MCF 10A (cell line): ENCODE measurements around the gene TTC9B. TPM values are rescaled to one million over a fixed set of nuclear protein-coding genes. Genes with fewer than 3 reads are reported as not detected.

Source experiments
- BruUV-seq: library from RNA; stranded (reverse); fragments of 400-500 nt; replicated peaks from 2 replicates; lab custom pipeline; 2021; lab: Mats Ljungman, UMichigan
- CTCF ChIA-PET: fragments of 300-600 bp; sonication (Branson Sonifier 250); formaldehyde crosslinking; extraction: SDS; loops from one replicate; lab custom pipeline; 2021; ENCODE audit warnings: antibody characterized with exemption, inconsistent platforms; lab: Yijun Ruan, JAX
- POLR2A ChIA-PET: fragments of 300-600, 350-650 bp; sonication (Branson Sonifier 250); formaldehyde crosslinking; extraction: SDS; loops from one replicate; lab custom pipeline; 2020; ENCODE audit warnings: antibody characterized with exemption, inconsistent platforms; lab: Yijun Ruan, JAX
- DNase-seq: peaks from one replicate; pipeline ENCODE4 v3.0.0-alpha.2; 2018; ENCODE audit not compliant: unreplicated experiment
- H3K27ac Mint-ChIP-seq: one replicate; pipeline ENCODE4 v1.8.0; 2022; ENCODE audit warnings: mild to moderate bottlenecking, low read depth, mixed read lengths; ENCODE audit not compliant: unreplicated experiment
- H3K27me3 Mint-ChIP-seq: one replicate; pipeline ENCODE4 v1.8.0; 2022; ENCODE audit warnings: mixed read lengths; ENCODE audit not compliant: insufficient read depth, unreplicated experiment
- H3K36me3 Mint-ChIP-seq: one replicate; pipeline ENCODE4 v1.8.0; 2022; ENCODE audit warnings: mild to moderate bottlenecking, moderate library complexity, mixed read lengths; ENCODE audit not compliant: insufficient read depth, unreplicated experiment
- H3K4me1 Mint-ChIP-seq: one replicate; pipeline ENCODE4 v1.8.0; 2022; ENCODE audit warnings: mixed read lengths; ENCODE audit not compliant: insufficient read depth, unreplicated experiment
- H3K4me3 Mint-ChIP-seq: one replicate; pipeline ENCODE4 v1.8.0; 2022; ENCODE audit warnings: mild to moderate bottlenecking, moderate library complexity, mixed read lengths; ENCODE audit not compliant: unreplicated experiment
- H3K9me3 Mint-ChIP-seq: one replicate; pipeline ENCODE4 v1.8.0; 2022; ENCODE audit warnings: mixed read lengths; ENCODE audit not compliant: unreplicated experiment
- intact Hi-C: fragments of 100-400 bp; cut with micrococcal nuclease; formaldehyde crosslinking; loops from 2 replicates; pipeline ENCODE4 v1.14.1; 2022
- total RNA-seq: library from RNA; stranded (reverse); gene quantifications from 2 replicates; pipeline ENCODE4 v1.2.3, GENCODE V29; 2022
- TF ChIP-seq, protein P1 (sequence below): fragments of 200-600 bp; IDR thresholded peaks from one replicate; pipeline ENCODE4 v1.8.0; 2022; ENCODE audit warnings: antibody characterized with exemption, mild to moderate bottlenecking; ENCODE audit not compliant: unreplicated experiment

The TTC9B gene
- total RNA-seq, 1 experiment from 2014 or later, result not detected

DNA sequence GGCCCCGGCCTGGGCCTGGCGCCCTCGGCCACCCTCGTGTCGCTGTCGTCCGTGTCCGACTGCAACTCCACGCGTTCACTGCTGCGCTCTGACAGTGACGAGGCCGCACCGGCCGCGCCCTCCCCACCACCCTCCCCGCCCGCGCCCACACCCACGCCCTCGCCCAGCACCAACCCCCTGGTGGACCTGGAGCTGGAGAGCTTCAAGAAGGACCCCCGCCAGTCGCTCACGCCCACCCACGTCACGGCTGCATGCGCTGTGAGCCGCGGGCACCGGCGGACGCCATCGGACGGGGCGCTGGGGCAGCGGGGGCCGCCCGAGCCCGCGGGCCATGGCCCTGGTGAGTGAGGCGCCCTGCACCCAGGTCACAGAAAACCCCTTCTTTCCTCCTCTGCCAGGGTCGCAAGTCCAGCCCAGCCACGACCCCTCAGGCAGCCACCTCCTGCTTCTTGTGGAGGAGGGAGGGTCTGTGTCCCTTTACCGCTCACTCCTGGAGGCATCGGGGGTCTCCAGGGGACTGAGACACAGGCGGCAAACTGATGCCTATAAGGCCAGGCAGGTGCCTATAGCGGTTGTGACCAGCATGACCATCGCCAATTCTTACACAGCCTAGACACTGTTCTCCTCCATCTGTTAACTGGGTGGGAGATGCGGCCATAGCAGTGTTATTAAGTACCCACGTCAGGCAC is 4.2 kb downstream of the TTC9B start:
- no peak overlapping the region for H3K4me3 Mint-ChIP-seq
- no peak for DNase-seq
- no TSS peak for BruUV-seq
- intact Hi-C loops, result no loop called here
- ChIA-PET POLR2A (no interaction called here), CTCF (interaction anchor here (0.6 kb wide), 2 partner anchors 15 to 388 kb away, joined by 3 to 5 read pairs; no protein-coding TSS in a partner anchor)
- H3K27me3 Mint-ChIP-seq, result peaks cover 15% of the 10 kb centered on the region
- H3K36me3 Mint-ChIP-seq, result peaks cover 18% of the 10 kb centered on the region
- H3K9me3 Mint-ChIP-seq, result no peaks in the 10 kb centered on the region
- H3K27ac Mint-ChIP-seq, result no peak overlapping the region
- peaks cover 9% of the 10 kb centered on the region for H3K4me1 Mint-ChIP-seq
- TF ChIP-seq, protein P1, sequence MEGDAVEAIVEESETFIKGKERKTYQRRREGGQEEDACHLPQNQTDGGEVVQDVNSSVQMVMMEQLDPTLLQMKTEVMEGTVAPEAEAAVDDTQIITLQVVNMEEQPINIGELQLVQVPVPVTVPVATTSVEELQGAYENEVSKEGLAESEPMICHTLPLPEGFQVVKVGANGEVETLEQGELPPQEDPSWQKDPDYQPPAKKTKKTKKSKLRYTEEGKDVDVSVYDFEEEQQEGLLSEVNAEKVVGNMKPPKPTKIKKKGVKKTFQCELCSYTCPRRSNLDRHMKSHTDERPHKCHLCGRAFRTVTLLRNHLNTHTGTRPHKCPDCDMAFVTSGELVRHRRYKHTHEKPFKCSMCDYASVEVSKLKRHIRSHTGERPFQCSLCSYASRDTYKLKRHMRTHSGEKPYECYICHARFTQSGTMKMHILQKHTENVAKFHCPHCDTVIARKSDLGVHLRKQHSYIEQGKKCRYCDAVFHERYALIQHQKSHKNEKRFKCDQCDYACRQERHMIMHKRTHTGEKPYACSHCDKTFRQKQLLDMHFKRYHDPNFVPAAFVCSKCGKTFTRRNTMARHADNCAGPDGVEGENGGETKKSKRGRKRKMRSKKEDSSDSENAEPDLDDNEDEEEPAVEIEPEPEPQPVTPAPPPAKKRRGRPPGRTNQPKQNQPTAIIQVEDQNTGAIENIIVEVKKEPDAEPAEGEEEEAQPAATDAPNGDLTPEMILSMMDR, result no peak

DNA sequence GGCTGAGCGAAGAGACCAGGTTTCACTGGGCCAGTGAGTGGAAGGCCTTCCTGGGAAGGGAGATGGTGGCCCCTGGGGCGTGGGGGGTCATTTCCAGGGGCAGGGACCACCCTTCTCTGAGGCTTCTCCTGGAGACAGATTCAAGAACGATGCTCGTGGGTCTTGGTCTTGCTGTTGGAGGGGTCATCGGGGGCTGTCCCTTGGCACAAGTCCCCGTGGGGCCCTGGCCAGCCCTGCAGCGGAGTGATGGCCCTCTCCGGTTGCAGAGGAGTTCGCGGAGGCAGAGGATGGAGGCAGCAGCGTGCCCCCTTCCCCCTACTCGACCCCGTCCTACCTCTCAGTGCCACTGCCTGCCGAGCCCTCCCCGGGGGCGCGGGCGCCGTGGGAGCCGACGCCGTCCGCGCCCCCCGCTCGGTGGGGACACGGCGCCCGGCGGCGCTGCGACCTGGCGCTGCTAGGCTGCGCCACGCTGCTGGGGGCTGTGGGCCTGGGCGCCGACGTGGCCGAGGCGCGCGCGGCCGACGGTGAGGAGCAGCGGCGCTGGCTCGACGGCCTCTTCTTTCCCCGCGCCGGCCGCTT is 4.8 kb downstream of the TTC9B start:
- no TSS peak for BruUV-seq
- peaks cover 15% of the 10 kb centered on the region for H3K27me3 Mint-ChIP-seq
- no peaks in the 10 kb centered on the region for H3K9me3 Mint-ChIP-seq
- DNase-seq, result no peak
- no peak overlapping the region for H3K4me3 Mint-ChIP-seq
- peaks cover 9% of the 10 kb centered on the region for H3K4me1 Mint-ChIP-seq
- CTCF ChIA-PET, result interaction anchor here (0.6 to 1.1 kb wide), 2 partner anchors 16 to 23 kb away, joined by 3 to 5 read pairs; no protein-coding TSS in a partner anchor
- H3K36me3 Mint-ChIP-seq, result peaks cover 18% of the 10 kb centered on the region
- POLR2A ChIA-PET, result no interaction called here
- intact Hi-C loops, result no loop called here
- no peak overlapping the region for H3K27ac Mint-ChIP-seq
- TF ChIP-seq, protein P1, result no peak

DNA sequence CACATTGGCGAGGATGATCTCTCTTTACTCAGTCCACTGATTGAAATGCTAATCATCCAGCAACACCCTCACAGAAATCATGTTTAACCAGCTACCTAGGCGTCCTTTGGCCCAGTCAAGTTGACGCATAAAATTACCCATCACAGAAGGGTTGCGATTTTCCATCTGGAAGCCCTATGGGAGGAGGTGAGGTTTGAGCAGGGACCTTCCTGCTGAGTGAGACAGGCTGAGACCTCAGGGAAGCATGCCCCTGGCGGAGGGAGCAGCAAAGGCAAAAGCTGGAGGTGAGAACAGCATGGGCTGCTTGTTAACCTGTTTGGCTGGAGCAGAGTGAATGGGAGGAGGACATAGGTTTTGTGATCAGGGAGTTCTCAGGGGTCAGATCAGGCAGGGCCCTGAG is 7.3 kb downstream of the TTC9B start:
- intact Hi-C loops, result no loop called here
- Mint-ChIP-seq H3K27ac (no peak overlapping the region), H3K27me3 (peaks cover under 1% of the 10 kb centered on the region), H3K36me3 (peaks cover 12% of the 10 kb centered on the region), H3K9me3 (no peaks in the 10 kb centered on the region), H3K4me3 (no peak overlapping the region), H3K4me1 (no peaks in the 10 kb centered on the region)
- BruUV-seq, result no TSS peak
- ChIA-PET CTCF (interaction anchor here (0.5 to 1.9 kb wide), 3 partner anchors 69 to 504 kb away, joined by 3 read pairs; no protein-coding TSS in a partner anchor), POLR2A (no interaction called here)
- no peak for DNase-seq
- TF ChIP-seq, protein P1, result no peak

DNA sequence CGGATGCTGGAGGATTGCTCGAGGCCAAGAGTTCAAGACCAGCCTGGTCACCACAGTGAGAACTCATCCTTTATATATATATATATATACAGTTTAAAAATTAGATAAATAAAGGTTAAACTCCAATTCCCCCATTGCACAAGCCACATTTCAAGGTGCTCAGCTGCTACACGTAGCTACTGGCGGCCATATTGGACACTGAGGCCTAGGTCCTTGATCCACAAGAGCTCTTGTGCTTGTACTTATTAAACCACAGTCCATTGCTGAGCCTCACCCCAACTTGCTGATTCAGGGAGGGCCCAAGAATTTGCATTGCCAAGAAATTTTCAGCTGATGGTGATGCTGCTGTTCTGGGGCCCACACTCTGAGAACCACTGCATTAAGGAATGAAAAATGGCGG is 9.6 kb downstream of the TTC9B start:
- TF ChIP-seq, protein P1, result no peak
- ChIA-PET POLR2A (no interaction called here), CTCF (no interaction called here)
- Mint-ChIP-seq H3K27me3 (no peaks in the 10 kb centered on the region), H3K27ac (no peak overlapping the region), H3K4me3 (no peak overlapping the region), H3K36me3 (peaks cover 12% of the 10 kb centered on the region), H3K4me1 (no peaks in the 10 kb centered on the region), H3K9me3 (no peaks in the 10 kb centered on the region)
- DNase-seq, result no peak
- BruUV-seq, result no TSS peak
- intact Hi-C loops, result no loop called here
